Hepatocyte (in vitro differentiated cells): ENCODE results near the gene CUX1. TPM values are rescaled to one million over a fixed set of nuclear protein-coding genes. Genes with fewer than 3 reads are reported as not detected.

Source experiments
- DNase-seq: peaks from one replicate; pipeline ENCODE4 v3.0.0-alpha.2; 2016; ENCODE audit warnings: low spot score
- H2AFZ ChIP-seq: fragments of 200-600 bp; sonication (generic); 2 replicates; pipeline ENCODE4 v1.6.0; 2016; ENCODE audit warnings: antibody characterized with exemption, mild to moderate bottlenecking
- H3K27ac ChIP-seq: fragments of 200-600 bp; sonication (generic); 2 replicates; pipeline ENCODE4 v1.5.1; 2016; ENCODE audit warnings: mild to moderate bottlenecking
- H3K27me3 ChIP-seq: fragments of 200-600 bp; sonication (generic); 2 replicates; pipeline ENCODE4 v1.6.1; 2016
- H3K36me3 ChIP-seq: fragments of 200-600 bp; sonication (generic); replicated peaks from 2 replicates; pipeline ENCODE4 v1.5.1; 2016; ENCODE audit warnings: low read depth; ENCODE audit not compliant: insufficient read depth
- H3K4me1 ChIP-seq: fragments of 200-600 bp; sonication (generic); 2 replicates; pipeline ENCODE4 v1.5.1; 2016; ENCODE audit warnings: mild to moderate bottlenecking, moderate library complexity; ENCODE audit not compliant: insufficient read depth
- H3K4me2 ChIP-seq: fragments of 200-600 bp; sonication (generic); 2 replicates; pipeline ENCODE4 v1.6.0; 2016
- H3K4me3 ChIP-seq: fragments of 200-600 bp; sonication (generic); 2 replicates; pipeline ENCODE4 v1.5.1; 2016; ENCODE audit warnings: mild to moderate bottlenecking
- H3K79me2 ChIP-seq: fragments of 200-600 bp; sonication (generic); 2 replicates; pipeline ENCODE4 v1.6.0; 2017; ENCODE audit warnings: mild to moderate bottlenecking
- H3K9me2 ChIP-seq: fragments of 200-600 bp; sonication (generic); replicated peaks from 2 replicates; pipeline ENCODE4 v1.6.0; 2017; ENCODE audit warnings: mild to moderate bottlenecking; ENCODE audit not compliant: insufficient read depth
- H3K9me3 ChIP-seq: fragments of 200-600 bp; sonication (generic); 2 replicates; pipeline ENCODE4 v1.5.1; 2016; ENCODE audit warnings: low read depth, mild to moderate bottlenecking
- H4K20me1 ChIP-seq: fragments of 200-600 bp; sonication (generic); 2 replicates; pipeline ENCODE4 v1.6.0; 2016; ENCODE audit warnings: mild to moderate bottlenecking; ENCODE audit not compliant: insufficient read depth, poor library complexity, severe bottlenecking
- EZH2 ChIP-seq: fragments of 200-600 bp; sonication (generic); IDR thresholded peaks from 2 replicates; pipeline ENCODE4 v1.6.1; 2016; ENCODE audit warnings: antibody characterized with exemption, mild to moderate bottlenecking, borderline replicate concordance
- EZH2phosphoT487 ChIP-seq: fragments of 200-600 bp; sonication (generic); IDR thresholded peaks from one replicate; pipeline ENCODE4 v1.6.1; 2018; ENCODE audit warnings: antibody characterized with exemption, mild to moderate bottlenecking, low read depth, moderate library complexity; ENCODE audit not compliant: unreplicated experiment, severe bottlenecking
- WGBS: methylation state at CpG from one replicate; pipeline ENCODE4 v1.1.6; 2016; ENCODE audit warnings: low lambda C conversion rate; ENCODE audit errors: missing lambda C conversion rate; 5-methylcytosine and 5-hydroxymethylcytosine counted together
- polyA plus RNA-seq: library from polyadenylated mRNA; unstranded; fragments of >200 nt; fragmentation: Nextera tagmentation; extraction: Ambion mirVana; gene quantifications from 2 replicates; pipeline ENCODE4 v1.2.1, GENCODE V29; 2016
- total RNA-seq: library from RNA; depleted of rRNA; stranded (reverse); fragments of >200 nt; gene quantifications from 2 replicates; pipeline ENCODE4 v1.2.3, GENCODE V29; 2014
- TF ChIP-seq, protein P1 (sequence below): fragments of 200-600 bp; sonication (generic); IDR thresholded peaks from 2 replicates; pipeline ENCODE4 v1.5.1; 2016; ENCODE audit warnings: antibody characterized with exemption, mild to moderate bottlenecking; ENCODE audit not compliant: poor library complexity

Gene CUX1
- total and polyA plus RNA-seq, 2 experiments from 2014 or later, result 60.1 to 76.8 TPM

DNA sequence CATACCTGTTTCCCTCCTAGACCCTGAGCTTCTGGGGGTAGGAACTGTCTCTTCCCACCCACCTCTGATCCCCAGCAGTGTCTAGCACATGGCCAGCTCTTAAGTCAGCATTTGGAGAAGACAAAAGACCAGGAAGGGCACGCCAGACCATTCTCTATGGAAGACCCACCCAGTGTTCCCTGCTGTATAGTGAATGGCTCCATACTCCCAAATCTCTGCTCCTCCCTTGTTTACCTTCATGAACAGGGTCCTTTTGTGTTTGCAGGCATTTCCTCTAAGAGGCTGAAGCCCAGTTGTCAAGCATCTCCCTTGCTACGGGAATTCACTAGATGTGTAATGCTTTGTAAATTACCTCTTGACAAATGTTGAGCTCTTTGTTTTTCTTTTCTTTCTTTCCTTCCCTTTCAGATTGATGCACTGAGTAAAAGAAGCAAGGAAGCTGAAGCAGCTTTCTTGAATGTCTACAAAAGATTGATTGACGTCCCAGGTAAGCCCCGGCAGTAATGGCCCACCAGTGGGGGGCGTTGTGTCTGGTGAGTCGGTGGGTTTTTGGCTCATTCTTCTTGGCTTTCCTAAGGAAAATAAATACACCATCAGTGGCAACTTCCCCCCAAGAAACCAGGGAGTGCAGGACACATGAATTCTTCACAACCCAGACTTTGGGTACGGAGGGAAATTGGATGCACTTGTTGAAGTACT, 252.7 kb downstream of the CUX1 start:
- H3K79me2 ChIP-seq, result peaks cover 22% of the 10 kb centered on the region
- H3K4me1 ChIP-seq, result no peaks in the 10 kb centered on the region
- no peak for TF ChIP-seq EZH2
- TF ChIP-seq, protein P1, sequence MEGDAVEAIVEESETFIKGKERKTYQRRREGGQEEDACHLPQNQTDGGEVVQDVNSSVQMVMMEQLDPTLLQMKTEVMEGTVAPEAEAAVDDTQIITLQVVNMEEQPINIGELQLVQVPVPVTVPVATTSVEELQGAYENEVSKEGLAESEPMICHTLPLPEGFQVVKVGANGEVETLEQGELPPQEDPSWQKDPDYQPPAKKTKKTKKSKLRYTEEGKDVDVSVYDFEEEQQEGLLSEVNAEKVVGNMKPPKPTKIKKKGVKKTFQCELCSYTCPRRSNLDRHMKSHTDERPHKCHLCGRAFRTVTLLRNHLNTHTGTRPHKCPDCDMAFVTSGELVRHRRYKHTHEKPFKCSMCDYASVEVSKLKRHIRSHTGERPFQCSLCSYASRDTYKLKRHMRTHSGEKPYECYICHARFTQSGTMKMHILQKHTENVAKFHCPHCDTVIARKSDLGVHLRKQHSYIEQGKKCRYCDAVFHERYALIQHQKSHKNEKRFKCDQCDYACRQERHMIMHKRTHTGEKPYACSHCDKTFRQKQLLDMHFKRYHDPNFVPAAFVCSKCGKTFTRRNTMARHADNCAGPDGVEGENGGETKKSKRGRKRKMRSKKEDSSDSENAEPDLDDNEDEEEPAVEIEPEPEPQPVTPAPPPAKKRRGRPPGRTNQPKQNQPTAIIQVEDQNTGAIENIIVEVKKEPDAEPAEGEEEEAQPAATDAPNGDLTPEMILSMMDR, result no peak
- no peak for TF ChIP-seq EZH2phosphoT487
- no peak overlapping the region for H3K27ac ChIP-seq
- H3K27me3 ChIP-seq, result no peaks in the 10 kb centered on the region
- H3K4me2 ChIP-seq, result no peak overlapping the region
- WGBS, result 87% methylated on average over 7 of the region's 7 CpGs
- peaks cover 5% of the 10 kb centered on the region for H3K9me3 ChIP-seq
- H4K20me1 ChIP-seq, result peaks cover 3% of the 10 kb centered on the region
- no peak overlapping the region for H2AFZ ChIP-seq
- no peaks in the 10 kb centered on the region for H3K36me3 ChIP-seq
- no peak overlapping the region for H3K4me3 ChIP-seq
- no peak for DNase-seq
- H3K9me2 ChIP-seq, result no peaks in the 10 kb centered on the region

DNA sequence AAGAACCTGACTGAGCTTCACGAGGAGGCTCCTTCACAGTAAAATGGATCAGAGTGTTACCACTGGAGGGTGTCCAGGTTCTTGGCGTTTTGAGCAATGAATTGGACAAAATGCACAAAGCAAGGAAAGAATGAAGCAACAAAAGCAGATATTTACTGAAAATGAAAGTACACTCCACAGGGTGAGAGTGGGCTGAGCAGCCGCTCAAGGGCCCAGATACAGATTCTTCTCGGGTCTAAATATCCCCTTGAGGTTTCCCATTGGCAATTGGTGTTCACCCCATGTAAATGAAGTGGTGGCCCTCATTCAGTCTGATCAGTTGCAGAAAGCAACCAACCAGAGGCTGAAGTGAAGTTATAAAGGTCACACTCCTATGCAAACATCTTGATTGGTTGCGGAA, 254.6 kb downstream of the CUX1 start:
- H3K4me2 ChIP-seq, result no peak overlapping the region
- H3K27me3 ChIP-seq, result no peaks in the 10 kb centered on the region
- H3K4me3 ChIP-seq, result no peak overlapping the region
- H3K4me1 ChIP-seq, result no peaks in the 10 kb centered on the region
- TF ChIP-seq, protein P1, result no peak
- peaks cover 19% of the 10 kb centered on the region for H3K79me2 ChIP-seq
- WGBS, result 97% methylated on average over 5 of the region's 5 CpGs
- no peaks in the 10 kb centered on the region for H3K36me3 ChIP-seq
- H3K9me2 ChIP-seq, result no peaks in the 10 kb centered on the region
- H2AFZ ChIP-seq, result no peak overlapping the region
- peaks cover 5% of the 10 kb centered on the region for H3K9me3 ChIP-seq
- DNase-seq, result no peak
- no peaks in the 10 kb centered on the region for H4K20me1 ChIP-seq
- no peak overlapping the region for H3K27ac ChIP-seq

DNA sequence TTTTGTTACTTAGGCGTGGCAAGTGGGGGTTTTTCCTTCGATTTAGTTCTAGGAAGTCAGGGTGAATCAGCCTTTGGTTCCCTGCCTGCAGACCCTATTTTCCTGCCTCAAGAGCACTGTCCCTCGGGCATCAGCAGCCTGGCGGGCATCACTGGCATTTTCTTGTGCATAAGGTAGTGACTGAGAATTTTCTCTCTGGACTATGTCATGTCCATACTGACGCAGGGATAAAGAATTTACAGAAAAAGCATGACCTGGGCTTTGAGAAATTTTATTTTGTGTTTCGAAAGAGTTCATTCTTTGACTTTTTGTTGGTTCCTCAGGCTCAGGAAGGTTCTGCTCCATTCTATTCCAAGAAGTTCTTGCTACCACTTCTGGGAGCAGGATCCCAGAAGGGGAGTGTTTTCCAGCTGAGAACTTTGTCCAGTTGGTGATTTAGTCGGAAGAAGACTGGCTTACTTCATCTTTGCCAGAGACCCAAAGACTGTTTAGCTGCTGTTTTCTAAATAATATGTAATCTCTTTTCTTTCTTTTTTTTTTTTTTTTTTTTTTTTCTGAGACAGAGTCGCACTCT, 255.3 kb downstream of the CUX1 start:
- H3K27me3 ChIP-seq, result no peaks in the 10 kb centered on the region
- H3K79me2 ChIP-seq, result peaks cover 17% of the 10 kb centered on the region
- peaks cover 5% of the 10 kb centered on the region for H3K9me3 ChIP-seq
- TF ChIP-seq, protein P1, result no peak
- no peak for TF ChIP-seq EZH2phosphoT487
- no peak for TF ChIP-seq EZH2
- H3K4me2 ChIP-seq, result no peak overlapping the region
- no peak overlapping the region for H3K4me3 ChIP-seq
- H3K27ac ChIP-seq, result no peak overlapping the region
- no peaks in the 10 kb centered on the region for H4K20me1 ChIP-seq
- DNase-seq, result no peak
- H3K36me3 ChIP-seq, result no peaks in the 10 kb centered on the region
- H3K4me1 ChIP-seq, result no peaks in the 10 kb centered on the region
- no peaks in the 10 kb centered on the region for H3K9me2 ChIP-seq
- 93% methylated on average over 8 of the region's 8 CpGs for WGBS
- H2AFZ ChIP-seq, result no peak overlapping the region
